ENCODE measurements around the gene MRPL9.
"Not testable (repeated sequence)": the region's sequence is repeated elsewhere in the genome, so short reads cannot be mapped to it uniquely, and the experiment has no call there.

The MRPL9 gene

DNA sequence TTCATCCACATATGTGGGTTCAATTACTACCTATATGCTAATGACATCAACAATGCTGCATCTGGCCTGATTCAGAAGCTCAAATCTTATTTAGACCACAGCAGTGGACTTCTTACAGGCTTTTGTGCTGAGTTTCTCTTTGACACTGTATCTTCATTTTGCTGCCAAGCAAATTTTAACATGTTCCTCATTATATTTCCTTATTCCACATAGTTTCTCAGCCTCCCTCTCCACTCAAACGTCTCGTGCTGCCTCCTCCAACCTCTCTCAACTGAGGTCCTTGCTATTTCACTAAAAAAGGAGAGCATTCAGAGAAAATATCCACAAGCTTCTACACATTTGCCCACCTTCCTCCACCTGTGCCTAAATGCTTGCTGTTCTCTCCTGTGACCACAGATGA lies 20.5 kb upstream of the MRPL9 start:
- no peak for DNase-seq (ENCODE audit: low read depth)

DNA sequence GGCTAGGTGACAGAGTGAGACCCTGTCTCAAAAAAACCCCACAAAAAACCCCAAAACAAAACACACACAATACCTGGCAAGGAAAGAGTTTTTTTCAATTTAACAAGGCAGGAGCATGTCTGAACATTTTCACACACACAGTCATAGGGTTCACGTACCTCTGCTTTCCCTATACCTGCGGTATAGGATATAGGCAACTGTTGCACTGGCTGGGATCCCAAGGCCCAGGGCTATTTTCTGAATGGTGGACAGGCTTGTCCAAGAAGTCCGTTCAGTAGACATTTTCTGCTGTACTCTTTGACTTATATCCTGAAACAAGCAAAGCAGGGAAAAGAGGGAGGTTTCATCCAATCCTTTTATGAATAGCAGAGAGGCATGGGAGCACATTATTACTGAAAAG lies 19.4 kb upstream of the MRPL9 start:
- DNase-seq (ENCODE audit: low read depth), result no peak

DNA sequence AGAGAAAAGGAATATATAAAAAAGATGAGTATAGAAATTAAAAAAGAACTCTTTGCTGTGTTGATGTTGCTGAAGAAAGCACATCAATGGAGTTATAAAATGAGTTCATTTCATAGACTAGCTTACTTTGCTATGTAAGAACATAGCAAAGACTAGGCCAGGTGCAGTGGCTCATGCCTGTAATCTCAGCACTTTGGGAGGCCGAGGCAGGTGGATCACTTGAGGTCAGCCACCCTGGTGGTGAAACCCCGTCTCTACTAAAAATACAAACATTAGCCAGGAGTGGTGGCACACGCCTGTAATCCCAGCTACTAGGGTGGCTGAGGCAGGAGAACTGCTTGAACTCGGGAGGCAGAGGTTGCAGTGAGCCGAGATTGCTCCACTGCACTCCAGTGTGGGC lies 18.7 kb upstream of the MRPL9 start:
- not testable (repeated sequence) for DNase-seq (ENCODE audit: low read depth)

GRCh38 chr1:151780736-151781135 lies 17.4 kb upstream of the MRPL9 start:
- not testable (repeated sequence) for DNase-seq (ENCODE audit: low read depth)

DNA sequence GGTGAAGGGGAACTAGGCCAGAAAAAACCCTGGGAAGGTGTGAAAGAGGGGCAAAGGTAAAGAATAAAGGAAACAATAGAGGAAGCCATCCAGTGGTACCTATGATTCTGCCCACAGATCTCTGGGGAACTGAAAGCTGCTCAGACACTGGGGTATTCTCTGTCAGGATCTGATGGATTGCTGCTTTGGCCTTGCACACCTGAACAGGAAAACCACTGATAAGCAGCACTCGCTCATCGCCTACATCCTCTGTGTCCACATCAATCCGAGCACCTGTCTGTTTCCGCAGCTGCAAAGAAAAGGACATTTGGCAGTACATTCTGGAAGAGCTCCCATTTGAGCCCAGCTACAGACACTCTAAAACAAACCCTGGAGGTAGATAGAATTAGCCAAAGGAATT lies 16.6 kb upstream of the MRPL9 start:
- no peak for DNase-seq (ENCODE audit: low read depth)

GRCh38 chr1:151777317-151777716 lies 14.0 kb upstream of the MRPL9 start:
- DNase-seq (ENCODE audit: low read depth), result no peak

DNA sequence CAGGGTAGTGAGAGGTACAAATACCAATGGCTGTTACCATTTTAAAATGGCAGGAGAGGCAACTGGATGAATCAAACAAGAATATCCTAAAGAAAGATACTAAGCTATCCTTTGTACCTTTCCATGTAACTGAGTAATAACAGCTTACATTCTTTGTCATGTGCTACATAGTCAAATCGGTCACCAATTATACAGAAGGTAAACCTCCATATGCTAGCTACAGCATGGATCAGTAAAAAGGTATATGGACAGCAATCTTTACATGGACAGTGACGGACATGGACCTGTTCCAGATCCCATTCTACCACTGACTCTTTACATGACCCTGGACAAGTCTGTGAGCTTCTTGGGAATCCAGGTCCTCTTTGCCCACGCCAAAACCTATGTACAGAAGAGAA lies 13.4 kb upstream of the MRPL9 start:
- DNase-seq (ENCODE audit: low read depth), result no peak

GRCh38 chr1:151775894-151776664 lies 12.8 kb upstream of the MRPL9 start:
- DNase-seq (ENCODE audit: low read depth), result no peak

GRCh38 chr1:151774256-151774922 lies 11.1 kb upstream of the MRPL9 start:
- no peak for DNase-seq (ENCODE audit: low read depth)

- no peak for DNase-seq (ENCODE audit: low read depth)
Measured at GRCh38 chr1:151773702-151774101, 10.4 kb upstream of the MRPL9 start.

- not testable (repeated sequence) for DNase-seq (ENCODE audit: low read depth)
Measured at GRCh38 chr1:151769270-151769669, 6.0 kb upstream of the MRPL9 start.

DNA sequence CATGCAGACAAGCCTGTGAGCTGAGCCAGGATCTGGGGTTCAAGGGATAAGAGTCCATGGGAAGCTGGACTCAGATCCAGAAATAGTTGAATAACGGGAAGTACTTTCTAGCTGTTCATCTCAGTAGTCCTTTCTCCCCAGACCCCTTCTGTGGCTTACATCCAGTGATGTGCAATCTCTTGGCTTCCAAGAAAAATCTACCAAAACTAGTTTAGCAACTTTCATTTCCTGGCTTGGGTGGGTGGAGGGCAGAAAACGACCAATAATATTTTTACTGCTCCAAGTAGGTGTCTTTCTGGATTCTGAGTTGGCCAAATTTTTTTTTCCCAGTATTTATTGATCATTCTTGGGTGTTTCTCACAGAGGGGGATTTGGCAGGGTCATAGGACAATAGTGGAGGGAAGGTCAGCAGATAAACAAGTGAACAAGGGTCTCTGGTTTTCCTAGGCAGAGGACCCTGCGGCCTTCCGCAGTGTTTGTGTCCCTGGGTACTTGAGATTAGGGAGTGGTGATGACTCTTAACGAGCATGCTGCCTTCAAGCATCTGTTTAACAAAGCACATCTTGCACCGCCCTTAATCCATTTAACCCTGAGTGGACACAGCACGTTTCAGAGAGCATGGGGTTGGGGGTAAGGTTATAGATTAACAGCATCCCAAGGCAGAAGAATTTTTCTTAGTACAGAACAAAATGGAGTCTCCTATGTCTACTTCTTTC lies 5.2 kb upstream of the MRPL9 start:
- not testable (repeated sequence) for DNase-seq (ENCODE audit: low read depth)

- DNase-seq (ENCODE audit: low read depth), result no peak
Measured at GRCh38 chr1:151763990-151764389, 694 bp upstream of the MRPL9 start.

DNA sequence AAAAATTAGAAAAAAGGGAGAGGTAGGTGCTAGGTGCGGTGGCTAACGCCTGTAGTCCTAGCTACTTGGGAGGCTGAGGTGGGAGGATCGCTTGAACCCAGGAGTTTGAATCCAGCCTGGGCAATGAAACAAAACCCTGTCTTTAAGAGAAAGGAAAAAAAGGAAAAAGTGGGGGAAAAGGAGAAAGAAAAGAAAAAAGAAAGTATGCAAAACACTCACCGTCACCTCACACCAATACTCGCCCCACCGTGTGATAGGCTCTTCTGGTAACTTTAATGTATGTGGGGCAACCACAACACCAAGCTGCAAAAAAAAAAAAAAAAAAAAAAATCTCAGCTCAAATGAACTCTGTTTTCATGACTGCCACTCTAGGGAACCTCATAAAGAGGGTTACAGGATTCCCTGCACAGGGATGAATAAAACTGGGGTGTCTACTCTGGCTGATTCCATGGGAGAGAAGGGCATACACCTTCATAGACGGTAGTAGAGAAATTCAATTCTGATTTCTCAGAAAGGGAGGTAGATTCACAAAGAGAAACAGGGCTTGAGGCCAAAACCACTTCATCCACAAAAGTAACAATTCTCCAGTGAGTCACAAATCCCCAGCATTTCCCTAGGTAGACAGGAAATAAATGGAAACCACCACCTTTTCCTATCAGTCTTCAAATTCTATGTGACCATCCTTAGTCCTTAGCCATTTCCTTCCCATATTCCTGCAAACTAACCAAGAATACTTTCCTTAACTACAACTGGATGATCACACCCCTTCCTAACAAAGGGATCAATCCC lies 2.5 kb downstream of the MRPL9 start:
- no peak for DNase-seq (ENCODE audit: low read depth)

DNA sequence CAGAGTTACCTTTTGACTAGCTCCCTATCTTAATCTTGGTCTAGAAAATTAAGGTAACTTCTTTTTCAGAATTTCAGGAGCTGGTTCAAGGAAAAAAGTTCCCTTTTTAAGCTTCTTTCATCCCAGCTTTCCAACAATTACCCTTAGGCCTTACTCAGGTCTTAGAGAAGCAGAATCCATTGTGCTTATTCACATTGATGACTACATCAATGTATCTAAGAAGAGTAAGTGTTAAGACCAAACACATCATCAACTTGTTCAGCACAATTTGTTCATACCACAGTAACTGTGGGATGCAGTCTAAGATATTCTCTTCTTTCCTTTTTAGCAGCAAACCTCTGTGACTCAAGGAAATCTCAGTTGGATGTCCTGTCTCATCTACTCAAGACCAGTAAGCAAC lies 4.1 kb downstream of the MRPL9 start:
- no peak for DNase-seq (ENCODE audit: low read depth)

DNA sequence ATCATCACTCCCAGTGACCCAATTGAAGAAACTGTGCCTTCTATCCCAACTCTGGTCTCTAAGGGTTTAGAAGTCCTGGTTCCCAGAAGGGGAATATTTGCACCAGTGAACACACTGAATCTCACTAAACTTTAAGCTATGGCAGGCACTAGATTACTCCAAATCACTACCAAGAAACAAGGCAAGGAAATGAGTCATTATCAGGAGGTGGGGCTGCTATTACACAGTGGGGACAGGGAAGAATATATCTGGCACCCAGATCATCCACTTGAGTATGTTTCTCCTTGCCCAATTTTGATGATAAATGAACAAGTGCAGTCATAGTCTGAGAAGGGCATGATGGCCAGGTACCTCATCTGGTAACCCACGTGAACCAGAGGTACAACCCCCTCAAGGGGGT lies 7.0 kb downstream of the MRPL9 start:
- DNase-seq (ENCODE audit: low read depth), result no peak

DNA sequence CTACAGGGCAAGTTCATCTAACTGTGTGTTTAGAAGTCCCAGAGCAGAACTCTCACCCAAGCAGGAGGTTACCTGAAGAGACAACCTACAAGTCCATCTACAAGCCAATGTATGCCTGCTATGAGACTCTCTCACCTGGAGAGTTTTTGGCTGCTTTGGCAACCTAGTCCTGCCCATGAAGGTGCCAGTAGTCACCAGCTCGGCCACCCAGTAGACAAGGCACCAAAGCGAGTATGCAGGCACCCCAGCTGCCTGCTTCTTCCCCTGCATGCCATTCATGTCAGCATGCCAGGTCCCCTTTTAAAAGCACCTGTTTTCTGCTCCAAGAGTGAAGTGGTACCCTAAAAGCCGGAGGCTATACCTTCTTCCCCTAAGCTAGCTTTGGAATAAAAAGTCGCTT lies 21.8 kb downstream of the MRPL9 start:
- no peak for DNase-seq (ENCODE audit: low read depth)

DNA sequence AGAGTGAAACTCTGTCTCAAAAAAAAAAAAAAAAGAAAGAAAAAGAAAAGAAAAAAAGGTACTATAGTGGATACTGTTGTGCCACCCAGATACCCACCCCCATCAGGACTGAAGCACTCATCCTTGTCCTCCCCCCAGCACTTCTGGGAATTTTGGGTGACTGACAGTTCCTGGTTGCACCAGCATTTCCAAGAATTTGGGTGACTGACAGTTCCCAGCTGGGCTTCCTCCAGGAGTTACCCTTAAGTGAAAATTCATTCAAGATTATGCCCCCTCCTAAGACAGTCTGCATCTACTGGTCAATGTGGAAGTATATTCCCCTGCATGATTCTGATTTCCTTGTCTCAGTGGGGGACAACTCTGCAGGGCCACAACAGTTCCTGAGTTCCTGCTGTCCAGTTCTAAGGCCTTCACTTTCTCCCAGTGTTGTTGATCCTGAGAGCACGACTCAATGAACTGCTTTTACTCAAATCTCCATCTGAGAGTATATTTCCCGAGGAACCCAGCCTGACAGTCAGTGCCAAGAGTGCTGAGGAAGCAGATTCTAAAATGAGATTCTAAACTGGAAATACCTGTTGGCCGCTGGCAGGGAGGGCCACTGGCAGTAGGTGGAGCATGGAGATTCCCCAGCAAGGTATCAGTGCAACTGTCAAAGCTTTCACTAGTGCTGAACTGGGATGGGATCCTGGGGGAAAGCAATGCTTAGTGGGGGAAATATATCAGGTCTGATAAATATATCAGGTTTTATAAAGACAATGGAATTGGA lies 23.5 kb downstream of the MRPL9 start:
- DNase-seq (ENCODE audit: low read depth), result no peak

DNA sequence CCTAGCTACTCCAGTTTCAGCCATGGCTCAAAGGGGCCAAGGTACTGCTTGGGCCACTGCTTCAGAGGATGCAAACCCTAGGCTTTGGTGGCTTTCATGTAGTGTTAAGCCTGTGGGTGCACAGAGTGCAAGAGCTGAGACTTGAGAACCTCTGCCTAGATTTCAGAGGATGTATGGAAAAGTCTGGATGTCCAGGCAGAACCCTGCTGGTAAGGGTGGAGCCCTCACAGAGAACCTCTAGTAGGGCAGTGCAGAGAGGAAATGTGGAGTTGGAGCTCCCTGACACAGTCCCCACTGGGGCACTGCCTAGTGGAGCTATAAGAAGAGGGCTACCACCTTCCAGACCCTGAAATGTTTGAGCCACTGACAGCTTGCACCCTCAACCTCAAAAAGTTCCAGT lies 25.8 kb downstream of the MRPL9 start:
- DNase-seq (ENCODE audit: low read depth), result no peak

DNA sequence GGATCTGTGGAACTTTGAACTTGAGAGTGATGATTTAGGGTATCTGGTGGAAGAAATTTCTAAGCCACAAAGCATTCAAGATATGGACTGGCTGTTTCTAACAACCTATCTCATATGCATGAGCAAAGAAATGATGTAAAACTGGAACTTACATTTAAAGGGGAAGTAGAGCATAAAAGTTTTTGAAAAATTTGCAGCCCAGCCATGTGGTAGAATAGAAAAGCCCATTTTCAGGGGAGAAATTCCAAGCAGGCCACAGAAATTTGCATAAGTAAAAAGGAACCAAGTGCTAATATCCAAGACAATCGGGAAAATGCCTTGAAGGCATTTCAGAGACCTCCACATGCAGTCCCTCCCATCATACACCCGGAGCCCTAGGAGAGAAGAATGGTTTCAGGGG lies 26.3 kb downstream of the MRPL9 start:
- DNase-seq (ENCODE audit: low read depth), result no peak

- not testable (repeated sequence) for DNase-seq (ENCODE audit: low read depth)
Measured at GRCh38 chr1:151733995-151734394, 29.3 kb downstream of the MRPL9 start.
